Progenitor cell of endocrine pancreas (in vitro differentiated cells): ENCODE measurements around the gene STXBP6. TPM values are rescaled to one million over a fixed set of nuclear protein-coding genes. Genes with fewer than 3 reads are reported as not detected.

Experiments used
- DNase-seq: peaks from one replicate; pipeline ENCODE4 v3.0.0; 2021; ENCODE audit warnings: low spot score; ENCODE audit not compliant: unreplicated experiment
- H3K27ac Mint-ChIP-seq: 2 replicates; pipeline ENCODE4 v1.8.0; 2021; ENCODE audit warnings: mild to moderate bottlenecking, moderate library complexity, mixed read lengths
- H3K27me3 Mint-ChIP-seq: 2 replicates; pipeline ENCODE4 v1.8.0; 2021; ENCODE audit warnings: mixed read lengths
- H3K36me3 Mint-ChIP-seq: 2 replicates; pipeline ENCODE4 v1.8.0; 2022; ENCODE audit warnings: mixed read lengths; ENCODE audit not compliant: insufficient read depth
- H3K4me1 Mint-ChIP-seq: 2 replicates; pipeline ENCODE4 v1.8.0; 2021; ENCODE audit warnings: low read depth, mixed read lengths
- H3K4me3 Mint-ChIP-seq: 2 replicates; pipeline ENCODE4 v1.8.0; 2021; ENCODE audit warnings: low read depth, mild to moderate bottlenecking, moderate library complexity, mixed read lengths
- H3K9me3 Mint-ChIP-seq: 2 replicates; pipeline ENCODE4 v1.8.0; 2021; ENCODE audit warnings: low read depth, mixed read lengths
- total RNA-seq: library from RNA; stranded (reverse); gene quantifications from 2 replicates; pipeline ENCODE4 v1.2.1, GENCODE V29; 2021
- TF ChIP-seq, protein P1 (sequence below): fragments of 200-600 bp; sonication (generic); IDR thresholded peaks from one replicate; pipeline ENCODE4 v1.5.0; 2021; ENCODE audit warnings: antibody characterized with exemption, mild to moderate bottlenecking; ENCODE audit not compliant: unreplicated experiment

Gene STXBP6
- total RNA-seq, 1 donor from 2014 or later: 11.9 TPM

- no peak overlapping the region for H3K27ac Mint-ChIP-seq
- no peak overlapping the region for H3K4me3 Mint-ChIP-seq
- peaks cover 3% of the 10 kb centered on the region for H3K4me1 Mint-ChIP-seq
- TF ChIP-seq, protein P1, sequence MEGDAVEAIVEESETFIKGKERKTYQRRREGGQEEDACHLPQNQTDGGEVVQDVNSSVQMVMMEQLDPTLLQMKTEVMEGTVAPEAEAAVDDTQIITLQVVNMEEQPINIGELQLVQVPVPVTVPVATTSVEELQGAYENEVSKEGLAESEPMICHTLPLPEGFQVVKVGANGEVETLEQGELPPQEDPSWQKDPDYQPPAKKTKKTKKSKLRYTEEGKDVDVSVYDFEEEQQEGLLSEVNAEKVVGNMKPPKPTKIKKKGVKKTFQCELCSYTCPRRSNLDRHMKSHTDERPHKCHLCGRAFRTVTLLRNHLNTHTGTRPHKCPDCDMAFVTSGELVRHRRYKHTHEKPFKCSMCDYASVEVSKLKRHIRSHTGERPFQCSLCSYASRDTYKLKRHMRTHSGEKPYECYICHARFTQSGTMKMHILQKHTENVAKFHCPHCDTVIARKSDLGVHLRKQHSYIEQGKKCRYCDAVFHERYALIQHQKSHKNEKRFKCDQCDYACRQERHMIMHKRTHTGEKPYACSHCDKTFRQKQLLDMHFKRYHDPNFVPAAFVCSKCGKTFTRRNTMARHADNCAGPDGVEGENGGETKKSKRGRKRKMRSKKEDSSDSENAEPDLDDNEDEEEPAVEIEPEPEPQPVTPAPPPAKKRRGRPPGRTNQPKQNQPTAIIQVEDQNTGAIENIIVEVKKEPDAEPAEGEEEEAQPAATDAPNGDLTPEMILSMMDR: no peak
- H3K27me3 Mint-ChIP-seq: peaks cover 18% of the 10 kb centered on the region
- no peak for DNase-seq
- H3K9me3 Mint-ChIP-seq: peaks cover 2% of the 10 kb centered on the region
- H3K36me3 Mint-ChIP-seq: no peaks in the 10 kb centered on the region
These were observed 288.8 kb downstream of the STXBP6 start for GRCh38 chr14:24761141-24761540.
